Forelimb muscle (tissue), 1 donor: ENCODE measurements around the gene IKZF4. TPM values are rescaled to one million over a fixed set of nuclear protein-coding genes. Genes with fewer than 3 reads are reported as not detected.
"Not testable (repeated sequence)": the region's sequence is repeated elsewhere in the genome, so short reads cannot be mapped to it uniquely, and the experiment has no call there.

Experiments used
- DNase-seq: peaks from one replicate; pipeline ENCODE4 v3.0.0-alpha.2; 2013; ENCODE audit warnings: low read depth
- polyA plus RNA-seq: library from polyadenylated mRNA; unstranded; fragments of 120-200 nt; gene quantifications from one replicate; pipeline ENCODE4 v1.2.1, GENCODE V29; 2013; ENCODE audit not compliant: insufficient read length

Gene IKZF4
- polyA plus RNA-seq, 1 donor, result 9.4 TPM

DNA sequence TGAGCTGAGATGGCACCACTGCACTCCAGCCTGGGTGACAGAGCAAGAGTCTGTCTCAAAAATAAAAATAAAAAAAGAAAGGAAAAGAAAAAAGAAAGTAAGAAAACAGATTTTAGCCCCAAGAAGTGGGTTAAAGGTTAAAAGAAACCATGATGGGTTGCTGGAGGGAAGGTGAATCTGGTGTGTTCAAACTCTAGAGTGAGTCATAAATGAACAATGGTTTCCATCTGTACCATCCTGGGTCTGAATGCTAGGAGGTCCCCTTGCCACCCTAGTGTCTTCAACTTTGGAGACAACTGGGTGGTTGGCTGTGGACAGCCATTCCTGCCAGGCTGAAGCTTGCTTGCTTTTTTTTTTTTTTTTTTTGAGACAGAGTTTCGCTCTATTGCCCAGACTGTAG is 19.3 kb downstream of the IKZF4 start:
- no peak for DNase-seq

DNA sequence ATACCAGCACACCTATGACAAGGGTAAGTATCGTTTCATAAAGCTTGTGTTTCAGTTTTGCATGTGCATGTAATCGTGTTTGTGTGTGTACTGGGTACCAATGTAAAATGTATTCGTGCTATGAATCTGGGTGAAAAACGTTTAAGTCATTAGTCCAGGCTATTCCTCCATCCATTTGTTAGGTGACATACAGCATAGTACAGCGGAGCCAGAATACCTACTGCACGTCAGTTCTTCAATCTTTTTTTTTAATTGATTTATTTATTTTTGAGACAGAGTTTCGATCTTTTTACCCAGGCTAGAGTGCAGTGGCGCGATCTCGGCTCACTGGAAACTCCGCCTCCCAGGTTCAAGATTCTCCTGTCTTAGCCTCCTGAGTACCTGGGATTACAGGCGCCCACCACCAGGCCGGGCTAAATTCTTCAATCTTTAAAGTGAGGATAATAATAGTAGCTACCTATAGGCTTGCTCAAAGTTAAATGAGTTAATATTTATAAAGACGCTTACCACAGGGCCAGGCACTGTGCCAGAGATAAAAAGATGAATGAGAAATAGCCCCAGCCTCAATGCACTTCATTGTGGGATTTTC is 20.2 kb downstream of the IKZF4 start:
- no peak for DNase-seq

DNA sequence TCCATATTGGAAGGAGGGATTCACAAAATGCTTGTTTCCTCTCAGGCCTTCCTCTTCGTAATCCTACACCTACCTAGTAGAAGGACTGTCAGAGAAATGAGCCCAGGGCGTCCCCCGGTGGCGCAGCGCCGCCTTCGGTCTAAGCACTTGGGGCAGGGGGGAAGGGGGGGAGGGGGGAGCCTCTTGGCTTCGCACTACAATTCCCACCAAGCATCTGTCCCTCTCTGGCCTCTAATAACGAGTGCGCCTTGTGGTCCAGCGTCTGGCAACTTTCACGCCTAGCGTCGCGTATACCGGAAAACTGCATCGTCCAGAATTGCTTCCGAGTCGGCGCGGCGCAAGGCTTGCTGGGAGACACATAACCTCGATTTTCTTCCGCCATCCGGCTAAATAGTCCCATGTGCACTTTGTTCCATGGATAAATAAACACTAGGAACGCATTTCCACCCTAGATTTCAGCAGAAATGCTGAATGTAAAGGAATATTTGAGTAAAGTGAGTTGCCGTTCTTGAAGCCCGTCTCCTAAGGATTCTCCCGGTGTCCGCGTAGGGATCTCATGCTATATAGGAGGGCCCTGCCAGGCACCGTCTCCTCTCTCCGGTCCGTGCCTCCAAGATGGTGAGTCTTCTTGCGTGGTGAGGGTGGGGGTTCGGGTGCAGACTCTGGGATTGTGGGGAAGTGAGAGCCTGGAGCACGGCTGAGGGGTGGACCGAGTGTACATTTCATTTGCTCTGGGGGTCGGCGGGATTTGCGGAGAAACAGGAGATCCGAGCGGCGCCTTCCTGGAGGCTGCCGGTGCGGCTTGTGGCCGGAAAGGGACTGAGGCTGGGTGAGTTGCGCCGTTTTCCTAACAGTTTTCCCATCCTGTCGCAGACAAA is 20.9 kb downstream of the IKZF4 start, which contains the start of gene RPS26:
RPS26 (plus strand) TSS at position 367 of the 878 bp plus-strand sequence; CDS start at position 616, 249 bp downstream.
- peak; percentile 99 for DNase-seq

DNA sequence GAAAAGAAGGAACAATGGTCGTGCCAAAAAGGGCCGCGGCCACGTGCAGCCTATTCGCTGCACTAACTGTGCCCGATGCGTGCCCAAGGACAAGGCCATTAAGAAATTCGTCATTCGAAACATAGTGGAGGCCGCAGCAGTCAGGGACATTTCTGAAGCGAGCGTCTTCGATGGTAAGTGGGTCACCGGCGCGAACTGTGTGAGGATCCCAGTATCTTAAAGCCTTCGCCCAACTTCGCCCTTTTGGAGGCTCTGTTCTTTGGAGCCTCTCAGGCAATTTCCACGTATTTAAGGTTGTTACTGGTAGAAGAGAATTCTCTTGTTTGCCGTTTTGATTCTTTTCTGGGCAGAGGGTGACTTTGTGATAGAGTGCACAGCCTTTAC is 21.6 kb downstream of the IKZF4 start:
- not testable (repeated sequence) for DNase-seq

DNA sequence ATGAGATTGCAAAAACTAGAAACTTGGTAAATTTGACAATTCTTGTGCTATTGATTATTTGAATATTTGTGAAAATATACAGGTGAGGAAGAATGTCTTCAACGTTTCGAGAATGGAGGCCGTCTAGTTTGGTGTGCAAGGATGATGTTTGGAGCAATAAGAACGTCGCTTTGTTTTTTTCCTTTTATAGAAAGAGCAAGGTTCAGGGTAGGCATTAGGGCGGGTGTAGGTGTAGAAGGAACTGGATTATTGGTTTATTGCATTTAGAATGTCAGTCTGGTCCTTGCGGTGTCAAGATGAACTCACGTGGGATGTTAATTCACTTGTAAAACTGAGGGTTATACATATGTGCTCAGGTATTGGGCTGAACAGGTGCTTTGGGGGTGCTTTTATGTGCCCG is 22.0 kb downstream of the IKZF4 start:
- DNase-seq, result no peak

DNA sequence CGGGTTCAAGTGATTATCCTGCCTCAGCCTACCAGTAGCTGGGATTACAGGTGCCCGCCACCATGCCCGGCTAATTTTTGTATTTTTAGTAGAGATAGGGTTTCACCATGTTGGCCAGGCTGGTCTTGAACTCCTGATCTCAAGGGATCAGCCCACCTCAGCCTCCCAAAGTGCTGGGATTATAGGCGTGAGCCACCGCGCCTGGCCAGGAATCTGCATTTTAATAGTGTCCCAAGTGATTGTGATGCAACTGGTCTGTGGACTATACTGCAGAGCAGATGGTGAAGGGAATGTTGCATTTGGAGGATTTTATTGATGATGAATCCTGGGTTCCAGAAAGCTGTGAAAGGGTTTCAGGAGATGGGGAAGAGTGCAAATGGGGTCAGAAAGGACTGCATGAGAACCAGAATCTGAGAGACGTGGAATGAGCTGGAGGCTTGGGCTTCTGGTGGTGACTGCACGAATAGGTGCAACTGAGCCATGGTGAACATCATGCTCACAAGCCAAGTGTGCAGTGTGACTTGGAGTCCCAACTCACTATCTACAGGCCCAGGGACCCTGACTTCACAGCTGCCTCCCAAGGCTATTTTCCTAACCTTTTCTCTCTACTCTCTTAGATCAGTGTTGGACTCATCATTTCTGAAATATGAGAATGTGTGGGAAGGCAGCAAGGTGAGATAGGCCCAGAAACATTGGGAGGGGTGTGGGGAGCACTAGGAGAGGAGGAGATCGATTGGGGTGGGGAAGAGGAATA is 25.4 kb downstream of the IKZF4 start:
- no peak for DNase-seq

DNA sequence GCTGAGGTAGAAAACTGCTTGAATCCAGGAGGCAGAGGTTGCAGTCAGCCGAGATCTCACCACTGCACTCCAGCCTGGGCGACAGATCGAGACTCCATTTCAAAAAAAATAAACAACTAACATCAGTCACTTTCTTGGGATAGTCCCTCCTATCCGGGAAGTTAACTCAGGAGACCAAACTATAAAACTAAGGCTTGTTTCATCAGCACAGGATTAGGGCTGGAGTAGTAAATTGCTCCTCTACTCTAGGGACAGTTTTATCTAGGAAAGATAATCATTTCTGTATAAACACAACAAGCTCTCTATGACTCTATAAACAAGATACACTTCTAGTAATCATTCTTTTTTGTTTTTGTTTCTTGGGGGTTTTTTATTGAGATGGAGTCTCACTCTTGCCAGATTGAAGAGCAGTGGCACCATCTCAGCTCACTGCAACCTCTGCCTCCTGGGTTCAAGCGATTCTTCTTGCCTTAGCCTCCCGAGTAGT is 32.6 kb downstream of the IKZF4 start:
- DNase-seq, result no peak

DNA sequence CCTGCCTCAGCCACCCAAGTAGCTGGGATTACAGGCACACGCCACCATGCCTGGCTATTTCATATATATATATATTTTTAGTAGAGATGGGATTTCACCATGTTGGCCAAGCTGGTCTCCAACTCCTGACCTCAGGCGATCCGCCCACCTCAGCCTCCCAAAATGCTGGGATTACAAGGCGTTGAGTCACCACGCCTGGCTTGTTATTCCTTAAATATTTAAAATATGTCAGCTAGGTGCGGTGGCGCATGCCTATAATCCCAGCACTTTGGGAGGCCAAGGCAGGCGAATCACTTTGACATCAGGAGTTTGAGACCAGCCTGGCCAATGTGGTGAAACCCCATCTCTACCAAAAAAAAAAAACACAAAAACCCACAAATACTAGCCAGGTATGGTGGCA is 39.1 kb downstream of the IKZF4 start:
- not testable (repeated sequence) for DNase-seq

DNA sequence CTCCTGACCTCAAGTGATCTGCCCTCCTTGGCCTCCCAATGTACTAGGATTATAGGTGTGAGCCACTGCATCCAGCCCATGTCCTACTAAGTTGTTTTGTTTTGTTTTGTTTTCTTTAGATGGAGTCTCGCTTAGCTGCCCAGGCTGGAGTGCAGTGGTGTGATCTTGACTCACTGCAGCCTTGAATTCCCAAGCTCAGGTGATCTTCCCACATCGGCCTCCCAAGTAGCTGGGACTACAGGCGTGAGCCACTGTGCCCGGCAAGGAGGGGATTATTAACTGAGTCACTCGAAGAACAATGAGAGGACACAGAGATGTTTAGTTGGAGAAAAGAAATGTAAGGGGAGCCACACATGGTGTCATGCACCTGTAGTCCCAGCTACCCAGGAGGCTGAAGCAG is 41.1 kb downstream of the IKZF4 start:
- DNase-seq, result no peak

DNA sequence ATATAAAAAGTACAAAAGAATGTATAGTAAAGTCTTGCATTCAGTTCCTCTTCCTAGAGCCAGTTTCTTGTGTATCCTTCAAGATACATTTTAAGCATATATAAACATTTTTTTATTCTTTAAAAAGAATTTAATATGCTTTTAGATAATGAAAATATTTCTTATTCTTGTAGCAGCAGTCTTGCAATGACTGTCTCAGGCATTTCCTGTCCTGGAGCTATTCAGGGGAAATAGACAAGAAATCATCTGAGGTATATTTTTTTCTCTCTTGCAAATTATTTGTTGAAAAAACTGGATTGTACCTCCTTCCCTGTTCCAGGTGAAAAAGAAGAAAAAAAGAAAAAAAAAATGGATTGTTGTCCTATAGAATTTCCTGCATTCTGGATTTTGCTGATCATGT is 42.2 kb downstream of the IKZF4 start:
- DNase-seq, result no peak

DNA sequence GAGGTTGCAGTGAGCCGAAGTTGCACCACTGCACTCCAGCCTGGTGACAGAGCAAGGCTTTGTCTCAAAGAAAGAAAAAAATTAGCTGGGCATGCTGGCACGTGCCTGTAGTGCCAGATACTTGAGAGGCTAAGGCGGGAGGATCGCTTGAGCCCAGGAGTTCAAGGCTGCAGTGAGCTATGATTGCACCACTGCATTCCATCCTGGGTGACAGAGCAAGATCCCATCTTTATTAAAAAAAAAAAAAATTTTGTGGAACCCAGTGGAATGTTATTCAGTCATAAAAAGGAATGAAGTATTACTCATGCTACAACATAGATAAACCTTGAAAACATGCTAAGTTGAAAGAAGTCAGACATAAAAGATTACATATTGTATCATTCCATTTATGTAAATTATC is 50.8 kb downstream of the IKZF4 start:
- no peak for DNase-seq

DNA sequence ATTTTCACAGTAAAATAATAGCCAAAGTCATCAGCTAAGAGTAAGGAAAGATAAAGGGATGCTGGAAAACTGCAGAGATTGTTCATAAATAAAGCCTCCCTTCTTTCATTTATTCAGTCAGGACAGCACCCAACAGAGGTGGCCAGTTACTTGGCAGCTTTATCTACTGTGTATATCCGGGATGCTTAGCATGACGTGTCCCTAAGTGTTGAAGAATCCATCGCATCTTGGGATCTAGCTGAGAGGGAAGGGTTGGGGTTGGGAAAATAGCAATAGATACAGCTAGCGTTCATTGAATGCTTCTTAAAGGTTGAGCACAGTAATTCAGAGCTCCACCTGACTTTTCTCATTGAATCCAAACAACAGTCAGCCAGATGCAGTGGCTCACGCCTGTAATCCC is 53.6 kb downstream of the IKZF4 start:
- no peak for DNase-seq

DNA sequence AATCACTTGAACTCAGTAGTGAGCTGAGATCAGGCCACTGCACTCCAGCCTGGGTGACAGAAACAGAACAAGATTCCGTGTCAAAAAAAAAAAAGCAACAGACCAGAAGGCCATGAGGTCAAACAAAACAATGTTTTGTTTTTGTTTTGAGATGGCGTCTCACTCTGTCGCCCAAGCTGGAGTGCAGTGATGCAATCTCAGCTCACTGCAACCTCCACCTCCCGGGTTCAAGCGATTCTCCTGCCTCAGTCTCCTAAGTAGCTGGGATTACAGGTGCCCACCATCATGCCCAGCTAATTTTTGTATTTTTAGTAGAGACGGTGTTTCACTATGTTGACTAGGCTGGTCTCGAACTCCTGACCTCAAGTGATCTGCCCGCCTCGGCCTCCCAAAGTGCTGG is 57.1 kb downstream of the IKZF4 start:
- DNase-seq, result not testable (repeated sequence)

DNA sequence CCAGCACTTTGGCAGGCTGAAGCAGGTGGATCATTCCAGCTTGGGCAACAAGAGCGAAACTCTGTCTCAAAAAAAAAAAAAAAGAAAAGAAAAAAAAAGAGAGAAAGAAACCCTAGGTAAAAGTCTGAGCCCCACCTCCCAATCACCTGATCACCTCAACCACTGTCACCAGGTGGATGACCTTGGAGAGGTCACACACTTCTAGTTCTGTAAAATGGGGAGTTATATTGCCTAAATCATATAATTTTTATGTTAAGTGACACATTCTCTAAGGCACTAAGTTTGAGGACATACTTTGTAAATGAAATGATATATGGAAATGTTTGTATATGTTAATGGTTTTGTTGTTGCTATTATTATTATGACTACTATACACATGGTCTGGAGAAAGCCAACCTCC is 57.6 kb downstream of the IKZF4 start:
- DNase-seq, result no peak

DNA sequence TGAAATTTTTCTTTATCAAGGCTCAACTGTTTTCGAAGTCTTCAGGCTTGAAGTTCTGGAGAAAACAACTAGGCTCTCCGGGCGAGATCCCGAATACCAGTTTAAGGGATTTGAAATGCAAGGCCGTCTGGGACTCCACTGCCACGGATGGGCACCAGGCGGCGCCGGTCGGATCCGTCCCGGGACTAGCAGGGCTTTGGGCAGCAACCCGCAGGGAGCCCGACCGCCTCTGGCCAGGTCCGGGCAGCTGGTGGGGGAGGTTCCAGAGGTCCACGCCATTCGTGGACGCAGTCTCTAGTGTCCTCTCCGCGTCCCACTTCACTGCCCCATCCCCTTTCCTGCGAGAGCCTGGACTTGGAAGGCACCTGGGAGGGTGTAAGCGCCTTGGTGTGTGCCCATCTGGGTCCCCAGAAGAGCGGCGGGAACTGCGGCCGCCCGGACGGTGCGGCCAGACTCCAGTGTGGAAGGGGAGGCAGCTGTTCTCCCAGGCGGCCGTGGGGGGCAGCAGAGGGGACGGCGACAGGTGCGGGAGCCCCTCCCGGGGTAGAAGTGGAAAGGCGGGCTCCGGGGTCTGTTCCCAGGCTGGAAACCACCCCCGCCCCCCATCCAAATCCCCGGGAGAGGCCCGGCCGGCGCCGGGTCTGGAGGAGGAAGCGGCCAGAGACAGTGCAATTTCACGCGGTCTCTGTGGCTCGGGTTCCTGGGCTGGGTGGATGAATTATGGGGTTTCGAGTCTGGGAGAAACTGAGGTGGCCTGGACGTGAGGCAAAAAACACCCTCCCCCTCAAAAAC is 58.3 kb downstream of the IKZF4 start:
- no peak for DNase-seq

DNA sequence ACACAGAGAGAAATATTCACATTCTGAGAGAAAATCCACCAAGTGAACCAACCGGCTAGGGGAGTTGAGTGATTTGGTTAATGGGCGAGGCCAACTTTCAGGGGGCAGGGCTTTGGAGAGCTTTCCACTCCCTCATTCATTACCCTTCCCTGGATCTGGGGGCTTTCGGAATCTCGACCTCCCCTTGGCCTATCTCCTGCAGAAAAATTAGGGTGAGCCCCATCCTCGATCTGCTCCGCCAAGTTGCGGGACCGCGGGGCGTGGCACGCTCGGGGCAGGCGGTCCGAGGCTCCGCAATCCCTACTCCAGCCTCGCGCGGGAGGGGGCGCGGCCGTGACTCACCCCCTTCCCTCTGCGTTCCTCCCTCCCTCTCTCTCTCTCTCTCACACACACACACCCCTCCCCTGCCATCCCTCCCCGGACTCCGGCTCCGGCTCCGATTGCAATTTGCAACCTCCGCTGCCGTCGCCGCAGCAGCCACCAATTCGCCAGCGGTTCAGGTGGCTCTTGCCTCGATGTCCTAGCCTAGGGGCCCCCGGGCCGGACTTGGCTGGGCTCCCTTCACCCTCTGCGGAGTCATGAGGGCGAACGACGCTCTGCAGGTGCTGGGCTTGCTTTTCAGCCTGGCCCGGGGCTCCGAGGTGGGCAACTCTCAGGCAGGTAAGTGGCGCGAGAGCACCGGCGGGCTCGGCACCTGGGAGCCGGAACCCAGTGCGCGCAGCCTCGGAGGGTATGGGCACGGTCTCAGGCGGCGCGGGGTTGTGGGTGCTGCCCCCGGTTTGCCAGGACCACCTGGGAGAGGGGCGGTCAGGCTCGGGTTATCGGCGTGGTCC is 59.1 kb downstream of the IKZF4 start, which contains the start of gene ERBB3:
ERBB3 (plus strand) TSS at position 443 of the 833 bp plus-strand sequence; CDS start at position 579, 136 bp downstream.
- DNase-seq, result no peak

DNA sequence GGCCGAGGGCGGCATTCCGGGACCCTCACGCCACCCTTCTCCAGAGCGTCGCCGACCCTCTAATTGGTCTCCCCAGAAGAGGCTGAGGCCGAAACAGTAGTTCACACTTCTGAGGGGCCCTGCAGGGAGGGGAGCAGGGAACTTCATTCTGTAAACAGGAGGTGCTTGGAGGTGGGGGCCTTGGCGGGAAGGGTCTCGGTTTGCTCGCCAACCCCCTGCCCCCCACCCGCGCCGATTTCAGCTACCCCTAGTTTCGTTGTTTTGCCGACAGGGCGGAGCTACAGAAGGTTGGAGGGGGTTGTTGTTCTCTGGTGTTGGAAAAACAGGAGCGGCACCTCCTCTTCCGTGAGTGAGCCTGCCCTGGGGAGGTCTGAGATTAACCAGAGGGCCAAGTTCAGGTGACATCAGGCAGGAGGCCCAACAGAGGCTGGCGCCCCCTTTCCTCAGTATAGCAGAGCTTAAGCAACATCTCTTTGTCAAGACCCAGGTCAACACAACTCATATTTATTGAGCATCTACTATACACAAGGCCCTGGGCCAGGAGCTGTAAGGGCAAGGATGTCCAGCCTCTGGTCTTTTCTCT is 59.8 kb downstream of the IKZF4 start:
- DNase-seq, result no peak

DNA sequence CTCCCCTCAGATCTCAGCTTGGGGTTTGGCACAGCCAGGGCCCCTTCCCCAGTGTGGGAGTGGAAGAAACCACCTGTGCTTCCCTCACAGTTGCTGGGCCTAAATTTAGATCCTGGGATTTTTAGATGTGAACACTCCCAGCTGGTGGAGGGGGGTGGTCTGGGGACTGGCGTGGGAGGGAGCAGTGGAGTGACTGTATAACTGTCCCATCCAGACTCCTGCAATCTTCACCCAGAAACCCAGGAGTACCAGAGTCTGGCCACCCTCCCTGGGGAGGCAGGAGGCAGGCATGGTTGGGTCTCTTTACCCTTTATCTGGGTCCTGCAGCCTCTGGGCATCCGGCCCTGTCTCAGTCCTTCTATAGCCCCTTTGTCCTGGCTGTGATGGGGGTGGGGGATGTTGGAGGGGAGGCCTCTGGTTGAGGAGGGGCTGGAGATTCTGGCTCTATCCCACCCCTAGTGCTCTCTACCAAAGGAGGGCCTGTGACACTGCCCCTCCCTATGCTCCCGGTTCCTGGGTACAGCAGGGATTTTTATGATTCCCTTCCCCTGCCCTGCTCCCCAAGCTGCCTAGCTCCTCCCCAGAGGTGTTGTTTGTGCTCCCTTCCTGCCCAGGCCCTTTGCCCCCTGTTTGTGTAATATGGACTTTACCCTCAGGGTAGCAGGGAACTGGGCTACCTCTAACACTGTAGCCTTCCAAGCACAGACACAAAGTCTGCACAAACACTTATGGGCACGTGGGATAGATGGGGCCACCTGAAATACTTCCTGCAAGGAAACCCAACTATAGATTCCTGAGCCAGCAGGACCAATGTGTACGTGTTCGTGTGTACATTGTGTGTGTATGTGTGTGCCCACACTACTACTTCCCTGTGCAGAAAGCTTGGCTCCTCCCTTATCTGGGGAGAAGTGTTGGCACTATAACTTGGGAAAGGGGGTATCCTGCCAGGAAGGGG is 60.8 kb downstream of the IKZF4 start:
- no peak for DNase-seq

DNA sequence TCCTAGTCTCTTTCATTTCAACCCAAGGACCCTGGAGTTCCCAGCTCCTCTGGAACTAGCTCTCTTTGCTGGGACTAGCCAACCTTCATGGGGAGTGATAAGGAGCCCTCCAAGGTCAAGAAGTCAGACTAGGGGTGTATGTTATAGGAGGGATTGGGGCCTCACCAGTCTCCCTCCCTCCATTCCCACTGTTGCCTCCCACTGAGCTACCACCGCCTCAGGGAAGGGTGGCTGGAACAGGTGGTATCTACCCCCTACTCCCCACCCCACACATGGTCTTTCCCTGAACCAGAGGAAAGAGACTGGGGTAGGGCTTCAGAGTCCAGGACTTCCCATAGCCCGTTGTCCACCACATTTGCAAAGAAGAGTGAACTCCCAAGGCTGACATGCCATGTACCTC is 61.5 kb downstream of the IKZF4 start:
- DNase-seq, result no peak
